Measurements from ENCODE around the gene INTS11. TPM values are rescaled to one million over a fixed set of nuclear protein-coding genes. Genes with fewer than 3 reads are reported as not detected.

INTS11 gene
- total and polyA plus RNA-seq, 5 donors from 2014 or later: 66.2 to 138 (median 69.2) TPM

DNA sequence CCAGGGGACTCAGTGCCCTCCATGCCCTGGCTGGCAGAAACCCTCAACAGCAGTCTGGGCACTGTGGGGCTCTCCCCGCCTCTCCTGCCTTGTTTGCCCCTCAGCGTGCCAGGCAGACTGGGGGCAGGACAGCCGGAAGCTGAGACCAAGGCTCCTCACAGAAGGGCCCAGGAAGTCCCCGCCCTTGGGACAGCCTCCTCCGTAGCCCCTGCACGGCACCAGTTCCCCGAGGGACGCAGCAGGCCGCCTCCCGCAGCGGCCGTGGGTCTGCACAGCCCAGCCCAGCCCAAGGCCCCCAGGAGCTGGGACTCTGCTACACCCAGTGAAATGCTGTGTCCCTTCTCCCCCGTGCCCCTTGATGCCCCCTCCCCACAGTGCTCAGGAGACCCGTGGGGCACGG is 3.8 kb upstream of the INTS11 start:
- Histone ChIP-seq H3K9me3 (ENCODE audit: control insufficient read depth in 2 of 2, low read length in 2 of 2) (no peaks in the 10 kb centered on the region), H3K36me3 (ENCODE audit: control insufficient read depth, insufficient read depth, low read length) (no peaks in the 10 kb centered on the region), H3K27me3 (ENCODE audit: control insufficient read depth, insufficient read depth, low read length) (no peaks in the 10 kb centered on the region), H3K4me1 (ENCODE audit: control insufficient read depth, insufficient read depth, low read length, poor library complexity, severe bottlenecking) (peaks cover 25% of the 10 kb centered on the region), H3K27ac (ENCODE audit: insufficient read depth, low read length, poor library complexity, severe bottlenecking) (no peak overlapping the region), H3K4me3 (ENCODE audit: low read depth, low read length) (no peak overlapping the region)
- H3K36me3 Mint-ChIP-seq: no peaks in the 10 kb centered on the region
- H3K4me3 Mint-ChIP-seq: no peak overlapping the region
- no peaks in the 10 kb centered on the region for H3K27me3 Mint-ChIP-seq
- no peak for DNase-seq
- H3K9me3 Mint-ChIP-seq: no peaks in the 10 kb centered on the region
- peaks cover 0 to 29% (median 7%) of the 10 kb centered on the region in 4 donors for H3K4me1 Mint-ChIP-seq
- H3K27ac Mint-ChIP-seq: no peak overlapping the region
- no peak for ATAC-seq (ENCODE audit: low read depth in 2 of 2)

DNA sequence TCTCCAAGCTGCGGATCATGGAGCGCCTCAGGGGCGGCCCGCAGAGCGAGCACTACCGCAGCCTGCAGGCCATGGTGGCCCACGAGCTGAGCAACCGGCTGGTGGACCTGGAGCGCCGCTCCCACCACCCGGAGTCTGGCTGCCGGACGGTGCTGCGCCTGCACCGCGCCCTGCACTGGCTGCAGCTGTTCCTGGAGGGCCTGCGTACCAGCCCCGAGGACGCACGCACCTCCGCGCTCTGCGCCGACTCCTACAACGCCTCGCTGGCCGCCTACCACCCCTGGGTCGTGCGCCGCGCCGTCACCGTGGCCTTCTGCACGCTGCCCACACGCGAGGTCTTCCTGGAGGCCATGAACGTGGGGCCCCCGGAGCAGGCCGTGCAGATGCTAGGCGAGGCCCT is 2.8 kb upstream of the INTS11 start:
- Mint-ChIP-seq H3K27me3 (no peaks in the 10 kb centered on the region), H3K9me3 (no peaks in the 10 kb centered on the region), H3K27ac (no peak overlapping the region), H3K4me3 (peak overlapping the region; percentile 10 to 43 (median 38)), H3K4me1 (peaks cover 0 to 36% (median 8%) of the 10 kb centered on the region in 4 donors), H3K36me3 (no peaks in the 10 kb centered on the region)
- H3K27ac ChIP-seq (ENCODE audit: insufficient read depth, low read length, poor library complexity, severe bottlenecking): no peak overlapping the region
- no peak overlapping the region for H3K4me3 ChIP-seq (ENCODE audit: low read depth, low read length)
- H3K4me1 ChIP-seq (ENCODE audit: control insufficient read depth, insufficient read depth, low read length, poor library complexity, severe bottlenecking): peaks cover 31% of the 10 kb centered on the region
- ATAC-seq (ENCODE audit: low read depth in 2 of 2) (no peak), DNase-seq (no peak)
- H3K9me3 ChIP-seq (ENCODE audit: control insufficient read depth in 2 of 2, low read length in 2 of 2): no peaks in the 10 kb centered on the region
- no peaks in the 10 kb centered on the region for H3K36me3 ChIP-seq (ENCODE audit: control insufficient read depth, insufficient read depth, low read length)
- no peaks in the 10 kb centered on the region for H3K27me3 ChIP-seq (ENCODE audit: control insufficient read depth, insufficient read depth, low read length)

DNA sequence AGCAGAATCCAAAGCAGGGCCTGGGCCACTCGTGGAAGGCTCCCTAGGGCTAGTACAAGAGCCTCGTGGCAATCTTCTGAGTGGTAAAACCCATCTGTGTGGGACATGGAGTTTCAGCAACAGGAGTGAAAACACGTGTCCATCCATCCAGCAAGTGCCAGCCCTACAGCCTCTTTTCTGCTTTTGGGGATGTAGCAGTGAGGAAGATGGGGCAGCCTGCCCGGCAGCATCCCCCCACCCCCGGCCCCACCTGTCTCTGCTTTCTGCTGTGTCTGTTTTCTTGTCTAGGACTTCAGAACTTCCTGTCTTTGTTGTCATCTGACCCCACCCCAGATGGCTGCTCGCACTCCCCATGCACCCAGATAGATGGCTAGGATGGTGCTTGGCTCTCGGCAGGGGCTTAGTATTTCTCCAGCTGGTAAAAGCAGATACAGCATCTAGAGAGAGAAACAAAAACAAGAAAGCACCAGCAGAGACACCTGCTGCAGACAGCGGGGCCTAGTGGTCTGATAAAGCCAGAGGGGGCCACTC is 1.7 kb upstream of the INTS11 start:
- DNase-seq (peak in 1 of 3 donors; percentile 61), ATAC-seq (ENCODE audit: low read depth in 2 of 2) (no peak)
- Histone ChIP-seq H3K27ac (ENCODE audit: insufficient read depth, low read length, poor library complexity, severe bottlenecking) (peak overlapping the region; percentile 78), H3K9me3 (ENCODE audit: control insufficient read depth in 2 of 2, low read length in 2 of 2) (no peaks in the 10 kb centered on the region), H3K36me3 (ENCODE audit: control insufficient read depth, insufficient read depth, low read length) (no peaks in the 10 kb centered on the region), H3K4me3 (ENCODE audit: low read depth, low read length) (peak overlapping the region; percentile 61), H3K27me3 (ENCODE audit: control insufficient read depth, insufficient read depth, low read length) (no peaks in the 10 kb centered on the region), H3K4me1 (ENCODE audit: control insufficient read depth, insufficient read depth, low read length, poor library complexity, severe bottlenecking) (peaks cover 43% of the 10 kb centered on the region)
- Mint-ChIP-seq H3K4me1 (peaks cover 0 to 45% (median 8%) of the 10 kb centered on the region in 4 donors), H3K36me3 (no peaks in the 10 kb centered on the region), H3K4me3 (peak overlapping the region; percentile 75 to 89 (median 83)), H3K9me3 (no peaks in the 10 kb centered on the region), H3K27ac (peak overlapping the region in 2 of 3 donors; percentile 48 to 65), H3K27me3 (no peaks in the 10 kb centered on the region)

DNA sequence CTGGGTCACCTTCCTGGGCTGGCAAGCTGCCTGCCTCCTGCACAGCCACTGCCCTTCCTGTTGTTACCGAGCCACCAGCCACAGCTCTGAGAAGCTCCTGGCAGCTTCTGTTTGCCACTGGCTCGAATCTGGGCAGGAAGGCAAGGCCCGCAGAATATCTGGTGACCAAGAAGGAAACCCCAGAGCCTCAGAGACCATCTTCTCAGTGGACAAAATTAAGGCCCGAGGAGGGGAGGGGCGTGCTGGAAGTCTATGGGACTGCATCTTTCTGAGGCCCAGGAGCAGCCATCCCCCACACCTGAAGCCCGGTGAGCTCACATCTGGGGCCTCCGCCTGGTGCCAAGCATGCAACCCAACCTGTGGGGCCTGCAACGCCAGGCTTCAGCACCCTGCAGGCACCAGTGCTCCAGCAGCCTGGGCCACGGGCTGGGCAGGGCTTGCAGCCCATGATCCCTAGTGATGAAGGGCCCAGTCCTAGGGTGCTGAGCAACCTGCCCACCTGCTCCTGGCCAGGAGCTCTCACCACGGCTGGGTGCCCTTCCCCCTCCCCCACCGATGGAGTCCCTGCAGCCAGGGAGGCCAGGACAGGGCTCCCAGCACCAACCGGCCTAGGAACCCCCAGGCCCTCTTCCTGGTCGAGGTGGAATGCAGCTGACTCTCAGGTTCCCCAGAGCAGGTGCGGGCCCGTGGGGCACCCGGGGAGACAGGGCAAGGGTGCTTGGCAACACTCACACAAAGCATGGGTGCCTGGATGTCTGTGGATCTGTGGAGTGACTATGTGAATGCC is 1.0 kb upstream of the INTS11 start:
- Mint-ChIP-seq H3K27ac (peak overlapping the region in 2 of 3 donors; percentile 12 to 67), H3K4me3 (peak overlapping the region; percentile 75 to 89 (median 83)), H3K27me3 (no peaks in the 10 kb centered on the region), H3K4me1 (peaks cover 0 to 45% (median 8%) of the 10 kb centered on the region in 4 donors), H3K9me3 (no peaks in the 10 kb centered on the region), H3K36me3 (no peaks in the 10 kb centered on the region)
- ATAC-seq (ENCODE audit: low read depth in 2 of 2) (no peak), DNase-seq (peak in 1 of 3 donors; percentile 49)
- H3K27me3 ChIP-seq (ENCODE audit: control insufficient read depth, insufficient read depth, low read length): no peaks in the 10 kb centered on the region
- H3K36me3 ChIP-seq (ENCODE audit: control insufficient read depth, insufficient read depth, low read length): peaks cover 3% of the 10 kb centered on the region
- peaks cover 43% of the 10 kb centered on the region for H3K4me1 ChIP-seq (ENCODE audit: control insufficient read depth, insufficient read depth, low read length, poor library complexity, severe bottlenecking)
- peak overlapping the region; percentile 78 for H3K27ac ChIP-seq (ENCODE audit: insufficient read depth, low read length, poor library complexity, severe bottlenecking)
- H3K4me3 ChIP-seq (ENCODE audit: low read depth, low read length): peak overlapping the region; percentile 61
- no peaks in the 10 kb centered on the region for H3K9me3 ChIP-seq (ENCODE audit: control insufficient read depth in 2 of 2, low read length in 2 of 2)

DNA sequence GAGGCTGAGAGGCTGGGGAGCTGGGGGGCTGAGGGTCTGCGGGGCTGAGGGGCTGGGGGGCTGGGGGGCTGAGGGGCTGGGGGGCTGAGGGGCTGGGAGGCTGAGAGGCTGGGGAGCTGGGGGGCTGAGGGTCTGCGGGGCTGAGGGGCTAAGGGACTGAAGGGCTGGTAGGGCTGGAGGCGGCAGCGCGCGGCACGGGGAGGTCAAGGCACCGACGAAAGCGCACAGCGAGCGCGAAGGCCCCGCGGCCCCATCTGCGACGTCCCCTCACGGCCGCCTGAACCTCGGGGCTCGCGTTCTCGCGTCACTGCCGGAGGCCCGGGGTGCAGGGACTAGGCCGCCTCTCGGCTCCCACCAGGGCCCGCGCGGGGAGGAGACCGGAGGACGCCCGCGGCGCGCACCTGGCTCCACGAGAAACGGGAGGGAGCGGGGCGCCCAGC is 356 bp downstream of the INTS11 start:
- ATAC-seq (ENCODE audit: low read depth in 2 of 2) (peak in 1 of 2 donors; percentile 16), DNase-seq (no peak)
- Histone ChIP-seq H3K4me1 (ENCODE audit: control insufficient read depth, insufficient read depth, low read length, poor library complexity, severe bottlenecking) (peaks cover 43% of the 10 kb centered on the region), H3K4me3 (ENCODE audit: low read depth, low read length) (no peak overlapping the region), H3K27ac (ENCODE audit: insufficient read depth, low read length, poor library complexity, severe bottlenecking) (peak overlapping the region; percentile 78), H3K9me3 (ENCODE audit: control insufficient read depth in 2 of 2, low read length in 2 of 2) (no peaks in the 10 kb centered on the region), H3K36me3 (ENCODE audit: control insufficient read depth, insufficient read depth, low read length) (peaks cover 14% of the 10 kb centered on the region), H3K27me3 (ENCODE audit: control insufficient read depth, insufficient read depth, low read length) (no peaks in the 10 kb centered on the region)
- Mint-ChIP-seq H3K4me1 (peaks cover 0 to 54% (median 8%) of the 10 kb centered on the region in 4 donors), H3K27ac (peak overlapping the region in 1 of 3 donors; percentile 41), H3K4me3 (peak overlapping the region in 3 of 4 donors; percentile 70 to 92 (median 89)), H3K27me3 (no peaks in the 10 kb centered on the region), H3K9me3 (no peaks in the 10 kb centered on the region), H3K36me3 (peaks cover 5% of the 10 kb centered on the region)

DNA sequence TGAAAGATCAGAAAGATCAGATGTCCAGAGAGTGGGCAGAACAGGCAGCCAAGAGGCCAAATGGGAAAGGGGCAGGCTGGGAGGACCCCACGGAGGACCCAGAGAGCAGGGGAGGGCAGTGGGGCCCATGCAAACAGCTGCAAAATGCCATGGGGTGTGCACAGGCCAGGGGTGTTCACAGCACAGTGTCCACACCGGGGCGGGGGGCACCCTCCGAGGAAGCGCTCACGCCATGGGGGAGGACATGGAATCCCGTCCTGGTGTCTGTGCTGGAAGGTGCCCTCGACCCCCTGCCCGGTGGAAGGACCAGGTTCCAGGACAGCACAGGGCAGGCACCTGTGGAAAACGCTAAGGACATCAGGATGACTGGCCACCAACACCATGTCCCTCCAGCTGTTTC is 1.5 kb downstream of the INTS11 start:
- H3K27ac Mint-ChIP-seq: peak overlapping the region; percentile 56 to 91 (median 81)
- no peaks in the 10 kb centered on the region for H3K9me3 ChIP-seq (ENCODE audit: control insufficient read depth in 2 of 2, low read length in 2 of 2)
- H3K4me1 Mint-ChIP-seq: peaks cover 0 to 55% (median 8%) of the 10 kb centered on the region in 4 donors
- H3K9me3 Mint-ChIP-seq: no peaks in the 10 kb centered on the region
- no peaks in the 10 kb centered on the region for H3K27me3 ChIP-seq (ENCODE audit: control insufficient read depth, insufficient read depth, low read length)
- H3K4me1 ChIP-seq (ENCODE audit: control insufficient read depth, insufficient read depth, low read length, poor library complexity, severe bottlenecking): peaks cover 43% of the 10 kb centered on the region
- no peak overlapping the region for H3K27ac ChIP-seq (ENCODE audit: insufficient read depth, low read length, poor library complexity, severe bottlenecking)
- ATAC-seq (ENCODE audit: low read depth in 2 of 2) (no peak), DNase-seq (no peak)
- H3K36me3 ChIP-seq (ENCODE audit: control insufficient read depth, insufficient read depth, low read length): peaks cover 25% of the 10 kb centered on the region
- H3K27me3 Mint-ChIP-seq: no peaks in the 10 kb centered on the region
- H3K36me3 Mint-ChIP-seq: peaks cover 5% of the 10 kb centered on the region
- H3K4me3 Mint-ChIP-seq: peak overlapping the region; percentile 54 to 92 (median 88)
- H3K4me3 ChIP-seq (ENCODE audit: low read depth, low read length): peak overlapping the region; percentile 13

DNA sequence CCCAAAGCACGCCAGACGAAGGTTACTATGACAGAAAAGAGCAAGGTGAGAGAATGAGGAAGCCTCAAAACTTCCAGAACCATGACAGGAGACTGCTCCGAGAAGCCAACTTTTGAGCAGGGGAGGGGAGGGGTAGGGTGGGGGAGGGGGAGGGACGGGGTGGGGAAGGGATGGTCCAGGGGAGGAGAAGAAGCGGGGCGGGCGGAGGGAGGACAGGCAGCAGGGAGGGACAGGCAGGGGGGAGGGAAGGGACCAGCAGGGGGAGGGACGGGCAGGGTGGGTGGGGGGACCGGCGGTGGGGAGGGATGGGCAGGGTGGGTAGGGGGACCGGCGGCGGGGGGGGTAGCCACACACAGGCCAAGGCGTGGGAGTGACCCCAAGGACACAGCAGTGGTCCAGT is 2.0 kb downstream of the INTS11 start:
- Mint-ChIP-seq H3K27ac (peak overlapping the region in 1 of 3 donors; percentile 51), H3K9me3 (no peaks in the 10 kb centered on the region), H3K27me3 (no peaks in the 10 kb centered on the region), H3K36me3 (peaks cover 5% of the 10 kb centered on the region), H3K4me3 (peak overlapping the region; percentile 33 to 86 (median 72)), H3K4me1 (peaks cover 0 to 54% (median 8%) of the 10 kb centered on the region in 4 donors)
- peaks cover 28% of the 10 kb centered on the region for H3K36me3 ChIP-seq (ENCODE audit: control insufficient read depth, insufficient read depth, low read length)
- ATAC-seq (ENCODE audit: low read depth in 2 of 2) (no peak), DNase-seq (no peak)
- no peak overlapping the region for H3K4me3 ChIP-seq (ENCODE audit: low read depth, low read length)
- H3K27me3 ChIP-seq (ENCODE audit: control insufficient read depth, insufficient read depth, low read length): no peaks in the 10 kb centered on the region
- no peak overlapping the region for H3K27ac ChIP-seq (ENCODE audit: insufficient read depth, low read length, poor library complexity, severe bottlenecking)
- H3K4me1 ChIP-seq (ENCODE audit: control insufficient read depth, insufficient read depth, low read length, poor library complexity, severe bottlenecking): peaks cover 43% of the 10 kb centered on the region
- H3K9me3 ChIP-seq (ENCODE audit: control insufficient read depth in 2 of 2, low read length in 2 of 2): no peaks in the 10 kb centered on the region

Data from CD4-positive, CD25-positive, alpha-beta regulatory T cell (primary cell).